ENCODE results near the gene CPNE8. TPM values are rescaled to one million over a fixed set of nuclear protein-coding genes. Genes with fewer than 3 reads are reported as not detected.

CPNE8 gene
- polyA plus RNA-seq, 2 donors, result 2.5 to 4.5 TPM

DNA sequence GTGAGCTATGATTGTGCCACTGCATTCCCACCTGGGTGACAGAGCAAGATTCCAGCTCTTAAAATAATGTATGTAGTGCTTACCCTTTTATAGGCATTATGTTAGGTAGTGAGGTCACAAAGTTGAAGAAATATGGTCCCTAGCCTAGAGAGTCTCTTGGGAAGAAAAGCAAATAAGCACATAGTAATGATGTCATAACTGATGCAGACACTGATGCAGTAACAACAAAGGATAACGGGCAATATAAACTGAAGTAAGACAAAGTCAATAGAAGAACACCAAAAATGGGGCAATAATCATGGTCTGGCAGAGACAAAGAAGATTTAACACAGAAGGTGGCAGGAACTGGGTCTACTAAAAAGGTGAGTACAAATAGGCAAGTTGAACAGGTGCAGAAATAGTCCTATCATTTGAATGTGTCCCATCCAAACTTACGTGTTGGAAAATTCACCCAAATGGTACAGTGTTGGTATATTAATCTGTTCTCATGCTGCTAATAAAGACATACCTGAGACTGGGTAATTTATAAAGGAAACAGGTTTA lies 93.5 kb downstream of the CPNE8 start:
- no peak overlapping the region for H3K4me3 ChIP-seq (ENCODE audit: low read depth in 1 of 2, low read length in 2 of 2)
- H3K4me1 ChIP-seq (ENCODE audit: control insufficient read depth in 2 of 2, insufficient read depth in 2 of 2, low read length in 1 of 2), result no peaks in the 10 kb centered on the region
- H3K36me3 ChIP-seq (ENCODE audit: control insufficient read depth in 2 of 2, insufficient read depth in 2 of 2, low read length in 1 of 2), result no peaks in the 10 kb centered on the region
- H3K27me3 ChIP-seq (ENCODE audit: control insufficient read depth in 1 of 2, insufficient read depth in 2 of 2, low read length in 2 of 2), result no peaks in the 10 kb centered on the region
- no peaks in the 10 kb centered on the region for H3K9me3 ChIP-seq (ENCODE audit: control insufficient read depth in 2 of 2, insufficient read depth in 1 of 2, low read depth in 1 of 2, low read length in 1 of 2)
- no peak overlapping the region for H3K27ac ChIP-seq (ENCODE audit: low read depth in 2 of 2, low read length in 1 of 2)
- 88 to 94% methylated on average over 2 of the region's 2 CpGs for WGBS, 2 donors

DNA sequence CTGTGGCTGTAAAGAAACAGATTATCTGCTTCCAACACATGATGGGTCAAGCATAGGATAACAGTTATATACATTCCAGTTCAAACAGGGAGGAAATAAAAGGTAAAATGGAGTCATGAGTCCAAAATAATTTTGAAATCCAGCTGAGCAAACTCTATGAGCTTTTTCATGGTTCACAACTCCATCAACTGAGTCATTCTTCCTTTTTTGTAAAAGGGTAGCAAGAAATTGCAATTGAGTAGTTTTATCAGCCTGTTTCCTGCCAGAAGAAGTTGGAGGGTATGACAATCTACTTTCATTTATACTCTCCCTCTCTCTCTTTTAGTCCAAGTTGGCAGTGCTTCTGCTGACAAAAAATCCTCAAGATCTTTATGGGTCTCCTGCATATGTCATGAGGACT lies 95.6 kb downstream of the CPNE8 start:
- H3K27ac ChIP-seq (ENCODE audit: low read depth in 2 of 2, low read length in 1 of 2), result no peak overlapping the region
- no peak overlapping the region for H3K4me3 ChIP-seq (ENCODE audit: low read depth in 1 of 2, low read length in 2 of 2)
- H3K4me1 ChIP-seq (ENCODE audit: control insufficient read depth in 2 of 2, insufficient read depth in 2 of 2, low read length in 1 of 2), result no peaks in the 10 kb centered on the region
- no peaks in the 10 kb centered on the region for H3K9me3 ChIP-seq (ENCODE audit: control insufficient read depth in 2 of 2, insufficient read depth in 1 of 2, low read depth in 1 of 2, low read length in 1 of 2)
- H3K36me3 ChIP-seq (ENCODE audit: control insufficient read depth in 2 of 2, insufficient read depth in 2 of 2, low read length in 1 of 2), result no peaks in the 10 kb centered on the region
- H3K27me3 ChIP-seq (ENCODE audit: control insufficient read depth in 1 of 2, insufficient read depth in 2 of 2, low read length in 2 of 2), result no peaks in the 10 kb centered on the region

DNA sequence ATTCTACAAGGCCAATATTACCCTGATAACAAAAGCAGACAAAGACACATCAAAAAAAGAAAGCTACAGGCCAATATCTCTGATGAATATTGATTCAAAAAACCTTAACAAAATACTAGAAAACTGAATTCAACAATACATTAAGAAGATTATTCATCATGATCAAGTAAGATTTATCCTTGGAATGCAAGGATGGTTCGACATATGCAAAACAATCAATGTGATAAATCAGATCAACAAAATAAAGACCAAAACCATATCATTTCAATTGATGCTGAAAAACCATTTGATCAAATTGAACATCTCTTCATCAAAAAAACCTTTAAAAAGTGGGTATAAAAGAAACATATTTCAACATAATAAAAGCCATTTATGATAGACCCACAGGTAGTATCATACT lies 117.3 kb downstream of the CPNE8 start:
- H3K4me1 ChIP-seq (ENCODE audit: control insufficient read depth in 2 of 2, insufficient read depth in 2 of 2, low read length in 1 of 2), result no peaks in the 10 kb centered on the region
- no peaks in the 10 kb centered on the region for H3K36me3 ChIP-seq (ENCODE audit: control insufficient read depth in 2 of 2, insufficient read depth in 2 of 2, low read length in 1 of 2)
- 88 to 95% methylated on average over 1 of the region's 1 CpG for WGBS, 2 donors

DNA sequence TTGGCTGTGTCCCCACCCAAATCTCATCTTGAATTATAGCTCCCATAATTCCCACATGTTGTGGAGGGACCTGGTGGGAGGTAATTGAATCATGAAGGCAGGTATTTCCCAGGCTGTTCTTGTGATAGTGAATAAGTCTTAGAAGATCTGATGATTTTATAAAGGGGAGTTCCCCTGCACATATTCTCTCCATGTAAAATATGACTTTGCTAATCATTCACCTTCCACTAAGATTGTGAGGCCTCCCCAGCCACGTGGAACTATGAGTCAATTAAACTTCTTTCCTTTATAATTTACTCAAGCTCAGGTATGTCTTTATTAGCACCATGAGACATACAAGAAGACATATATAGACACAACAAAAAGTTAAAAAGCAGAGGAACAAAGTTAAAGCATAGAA lies 120.0 kb downstream of the CPNE8 start:
- H3K4me1 ChIP-seq (ENCODE audit: control insufficient read depth in 2 of 2, insufficient read depth in 2 of 2, low read length in 1 of 2), result no peaks in the 10 kb centered on the region
- 44 to 62% methylated on average over 1 of the region's 1 CpG for WGBS, 2 donors
- no peaks in the 10 kb centered on the region for H3K27me3 ChIP-seq (ENCODE audit: control insufficient read depth in 1 of 2, insufficient read depth in 2 of 2, low read length in 2 of 2)

More for the DNA sequence above, 117.3 kb downstream of the CPNE8 start:
- H3K4me3 ChIP-seq (ENCODE audit: low read depth in 1 of 2, low read length in 2 of 2), result no peak overlapping the region
- no peak overlapping the region for H3K27ac ChIP-seq (ENCODE audit: low read depth in 2 of 2, low read length in 1 of 2)
- H3K27me3 ChIP-seq (ENCODE audit: control insufficient read depth in 1 of 2, insufficient read depth in 2 of 2, low read length in 2 of 2), result no peaks in the 10 kb centered on the region
- H3K9me3 ChIP-seq (ENCODE audit: control insufficient read depth in 2 of 2, insufficient read depth in 1 of 2, low read depth in 1 of 2, low read length in 1 of 2), result no peaks in the 10 kb centered on the region

DNA sequence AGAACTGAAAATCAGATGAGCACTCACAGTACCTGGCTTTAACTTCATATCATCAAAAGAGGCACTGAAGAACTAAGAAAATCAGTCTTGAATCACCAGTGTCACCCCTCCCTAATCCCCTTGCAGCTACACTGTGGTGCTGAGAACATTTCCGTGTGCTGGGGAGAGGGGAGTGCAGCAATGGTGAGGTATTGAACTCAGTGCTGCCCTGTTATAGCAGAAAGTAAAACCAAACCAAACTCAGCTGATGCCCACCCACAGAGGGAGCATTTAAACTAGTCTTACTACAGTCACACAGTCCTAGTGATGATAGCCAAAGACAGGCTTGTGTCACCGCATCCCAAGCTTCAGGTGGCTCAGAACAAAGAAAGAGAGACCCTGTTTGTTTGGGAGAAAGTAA lies 122.1 kb downstream of the CPNE8 start:
- no peaks in the 10 kb centered on the region for H3K4me1 ChIP-seq (ENCODE audit: control insufficient read depth in 2 of 2, insufficient read depth in 2 of 2, low read length in 1 of 2)
- 84 to 89% methylated on average over 2 of the region's 2 CpGs for WGBS, 2 donors
- no peaks in the 10 kb centered on the region for H3K36me3 ChIP-seq (ENCODE audit: control insufficient read depth in 2 of 2, insufficient read depth in 2 of 2, low read length in 1 of 2)
- H3K27ac ChIP-seq (ENCODE audit: low read depth in 2 of 2, low read length in 1 of 2), result no peak overlapping the region
- no peak overlapping the region for H3K4me3 ChIP-seq (ENCODE audit: low read depth in 1 of 2, low read length in 2 of 2)
- no peaks in the 10 kb centered on the region for H3K9me3 ChIP-seq (ENCODE audit: control insufficient read depth in 2 of 2, insufficient read depth in 1 of 2, low read depth in 1 of 2, low read length in 1 of 2)
- no peaks in the 10 kb centered on the region for H3K27me3 ChIP-seq (ENCODE audit: control insufficient read depth in 1 of 2, insufficient read depth in 2 of 2, low read length in 2 of 2)

More for the DNA sequence above, 120.0 kb downstream of the CPNE8 start:
- H3K36me3 ChIP-seq (ENCODE audit: control insufficient read depth in 2 of 2, insufficient read depth in 2 of 2, low read length in 1 of 2), result no peaks in the 10 kb centered on the region
- no peaks in the 10 kb centered on the region for H3K9me3 ChIP-seq (ENCODE audit: control insufficient read depth in 2 of 2, insufficient read depth in 1 of 2, low read depth in 1 of 2, low read length in 1 of 2)
- no peak overlapping the region for H3K4me3 ChIP-seq (ENCODE audit: low read depth in 1 of 2, low read length in 2 of 2)
- no peak overlapping the region for H3K27ac ChIP-seq (ENCODE audit: low read depth in 2 of 2, low read length in 1 of 2)

- no peak overlapping the region for H3K27ac ChIP-seq (ENCODE audit: low read depth in 2 of 2, low read length in 1 of 2)
- H3K4me1 ChIP-seq (ENCODE audit: control insufficient read depth in 2 of 2, insufficient read depth in 2 of 2, low read length in 1 of 2), result no peaks in the 10 kb centered on the region
- H3K27me3 ChIP-seq (ENCODE audit: control insufficient read depth in 1 of 2, insufficient read depth in 2 of 2, low read length in 2 of 2), result no peaks in the 10 kb centered on the region
- H3K9me3 ChIP-seq (ENCODE audit: control insufficient read depth in 2 of 2, insufficient read depth in 1 of 2, low read depth in 1 of 2, low read length in 1 of 2), result no peaks in the 10 kb centered on the region
- H3K36me3 ChIP-seq (ENCODE audit: control insufficient read depth in 2 of 2, insufficient read depth in 2 of 2, low read length in 1 of 2), result no peaks in the 10 kb centered on the region
- H3K4me3 ChIP-seq (ENCODE audit: low read depth in 1 of 2, low read length in 2 of 2), result no peak overlapping the region
These were observed 123.0 kb downstream of the CPNE8 start for GRCh38 chr12:38782359-38782758.

- no peak overlapping the region for H3K27ac ChIP-seq (ENCODE audit: low read depth in 2 of 2, low read length in 1 of 2)
- WGBS, 2 donors, result 96 to 97% methylated on average over 1 of the region's 1 CpG
- no peaks in the 10 kb centered on the region for H3K9me3 ChIP-seq (ENCODE audit: control insufficient read depth in 2 of 2, insufficient read depth in 1 of 2, low read depth in 1 of 2, low read length in 1 of 2)
- H3K27me3 ChIP-seq (ENCODE audit: control insufficient read depth in 1 of 2, insufficient read depth in 2 of 2, low read length in 2 of 2), result no peaks in the 10 kb centered on the region
- H3K4me3 ChIP-seq (ENCODE audit: low read depth in 1 of 2, low read length in 2 of 2), result no peak overlapping the region
- H3K4me1 ChIP-seq (ENCODE audit: control insufficient read depth in 2 of 2, insufficient read depth in 2 of 2, low read length in 1 of 2), result no peaks in the 10 kb centered on the region
- H3K36me3 ChIP-seq (ENCODE audit: control insufficient read depth in 2 of 2, insufficient read depth in 2 of 2, low read length in 1 of 2), result no peaks in the 10 kb centered on the region
These were observed 128.7 kb downstream of the CPNE8 start for GRCh38 chr12:38776647-38777046.

DNA sequence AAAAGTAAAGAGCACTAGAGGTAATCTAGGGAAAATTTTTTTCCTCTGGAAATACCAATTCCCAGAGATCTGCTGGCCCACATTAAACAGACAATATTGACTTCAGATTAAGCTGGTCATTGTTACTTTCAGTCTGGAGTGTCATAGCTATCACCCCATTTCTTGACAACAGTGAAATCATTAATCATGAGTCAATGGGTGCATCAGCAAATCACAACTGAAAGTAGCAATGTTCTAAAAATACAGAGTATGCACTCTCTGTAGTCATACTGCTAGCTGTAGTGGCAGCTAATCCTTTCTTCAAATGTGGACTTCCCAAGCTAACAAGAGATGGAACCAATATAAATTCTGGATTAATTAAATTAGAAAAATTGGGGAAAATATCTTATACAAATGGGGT lies 129.9 kb downstream of the CPNE8 start:
- Histone ChIP-seq H3K27me3 (ENCODE audit: control insufficient read depth in 1 of 2, insufficient read depth in 2 of 2, low read length in 2 of 2) (no peaks in the 10 kb centered on the region), H3K4me3 (ENCODE audit: low read depth in 1 of 2, low read length in 2 of 2) (no peak overlapping the region), H3K4me1 (ENCODE audit: control insufficient read depth in 2 of 2, insufficient read depth in 2 of 2, low read length in 1 of 2) (no peaks in the 10 kb centered on the region)

DNA sequence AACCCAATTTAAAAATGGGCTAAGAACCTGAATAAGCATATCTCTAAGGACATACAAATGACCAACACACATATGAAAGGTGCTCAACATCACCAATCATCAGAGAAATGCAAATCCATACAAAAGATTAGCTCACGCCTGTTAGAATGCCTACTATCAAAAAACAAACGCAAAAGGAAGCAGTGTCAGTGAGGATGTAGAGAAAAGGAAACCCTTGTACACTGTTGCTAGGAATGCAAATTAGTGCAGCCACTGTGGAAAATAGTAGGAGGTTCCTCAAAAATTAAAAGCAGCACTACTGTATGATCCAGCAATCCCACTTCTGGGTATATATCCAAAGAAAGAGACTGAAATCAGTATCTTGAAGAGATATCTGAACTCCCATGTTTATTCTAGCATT lies 133.0 kb downstream of the CPNE8 start:
- no peaks in the 10 kb centered on the region for H3K27me3 ChIP-seq (ENCODE audit: control insufficient read depth in 1 of 2, insufficient read depth in 2 of 2, low read length in 2 of 2)
- no peaks in the 10 kb centered on the region for H3K4me1 ChIP-seq (ENCODE audit: control insufficient read depth in 2 of 2, insufficient read depth in 2 of 2, low read length in 1 of 2)
- H3K27ac ChIP-seq (ENCODE audit: low read depth in 2 of 2, low read length in 1 of 2), result no peak overlapping the region
- H3K4me3 ChIP-seq (ENCODE audit: low read depth in 1 of 2, low read length in 2 of 2), result no peak overlapping the region
- no peaks in the 10 kb centered on the region for H3K36me3 ChIP-seq (ENCODE audit: control insufficient read depth in 2 of 2, insufficient read depth in 2 of 2, low read length in 1 of 2)
- WGBS, 2 donors, result 72 to 84% methylated on average over 2 of the region's 2 CpGs
- no peaks in the 10 kb centered on the region for H3K9me3 ChIP-seq (ENCODE audit: control insufficient read depth in 2 of 2, insufficient read depth in 1 of 2, low read depth in 1 of 2, low read length in 1 of 2)

More for the DNA sequence above, 129.9 kb downstream of the CPNE8 start:
- no peaks in the 10 kb centered on the region for H3K9me3 ChIP-seq (ENCODE audit: control insufficient read depth in 2 of 2, insufficient read depth in 1 of 2, low read depth in 1 of 2, low read length in 1 of 2)
- no peaks in the 10 kb centered on the region for H3K36me3 ChIP-seq (ENCODE audit: control insufficient read depth in 2 of 2, insufficient read depth in 2 of 2, low read length in 1 of 2)
- H3K27ac ChIP-seq (ENCODE audit: low read depth in 2 of 2, low read length in 1 of 2), result no peak overlapping the region

- no peaks in the 10 kb centered on the region for H3K36me3 ChIP-seq (ENCODE audit: control insufficient read depth in 2 of 2, insufficient read depth in 2 of 2, low read length in 1 of 2)
- H3K4me1 ChIP-seq (ENCODE audit: control insufficient read depth in 2 of 2, insufficient read depth in 2 of 2, low read length in 1 of 2), result no peaks in the 10 kb centered on the region
- WGBS, 2 donors, result 71 to 85% methylated on average over 1 of the region's 1 CpG
- no peak overlapping the region for H3K4me3 ChIP-seq (ENCODE audit: low read depth in 1 of 2, low read length in 2 of 2)
- no peaks in the 10 kb centered on the region for H3K9me3 ChIP-seq (ENCODE audit: control insufficient read depth in 2 of 2, insufficient read depth in 1 of 2, low read depth in 1 of 2, low read length in 1 of 2)
- no peak overlapping the region for H3K27ac ChIP-seq (ENCODE audit: low read depth in 2 of 2, low read length in 1 of 2)
- no peaks in the 10 kb centered on the region for H3K27me3 ChIP-seq (ENCODE audit: control insufficient read depth in 1 of 2, insufficient read depth in 2 of 2, low read length in 2 of 2)
These were observed 133.5 kb downstream of the CPNE8 start for GRCh38 chr12:38771871-38772270.
